ENCODE results near the gene RIPOR2.

- TF ChIP-seq CTCF (IDR thresholded peaks at IDR 0.05) (no peak), ZFX (IDR thresholded peaks at IDR 0.05; ENCODE audit: borderline replicate concordance) (no peak)
These were observed 26.2 kb downstream of the RIPOR2 start for GRCh38 chr6:24909241-24910216.

Data from 22Rv1 (cell line).